ENCODE data around the gene IRF6.

GRCh38 chr1:209772126-209772525 lies 33.8 kb downstream of the IRF6 start:
- TF ChIP-seq, protein P1, sequence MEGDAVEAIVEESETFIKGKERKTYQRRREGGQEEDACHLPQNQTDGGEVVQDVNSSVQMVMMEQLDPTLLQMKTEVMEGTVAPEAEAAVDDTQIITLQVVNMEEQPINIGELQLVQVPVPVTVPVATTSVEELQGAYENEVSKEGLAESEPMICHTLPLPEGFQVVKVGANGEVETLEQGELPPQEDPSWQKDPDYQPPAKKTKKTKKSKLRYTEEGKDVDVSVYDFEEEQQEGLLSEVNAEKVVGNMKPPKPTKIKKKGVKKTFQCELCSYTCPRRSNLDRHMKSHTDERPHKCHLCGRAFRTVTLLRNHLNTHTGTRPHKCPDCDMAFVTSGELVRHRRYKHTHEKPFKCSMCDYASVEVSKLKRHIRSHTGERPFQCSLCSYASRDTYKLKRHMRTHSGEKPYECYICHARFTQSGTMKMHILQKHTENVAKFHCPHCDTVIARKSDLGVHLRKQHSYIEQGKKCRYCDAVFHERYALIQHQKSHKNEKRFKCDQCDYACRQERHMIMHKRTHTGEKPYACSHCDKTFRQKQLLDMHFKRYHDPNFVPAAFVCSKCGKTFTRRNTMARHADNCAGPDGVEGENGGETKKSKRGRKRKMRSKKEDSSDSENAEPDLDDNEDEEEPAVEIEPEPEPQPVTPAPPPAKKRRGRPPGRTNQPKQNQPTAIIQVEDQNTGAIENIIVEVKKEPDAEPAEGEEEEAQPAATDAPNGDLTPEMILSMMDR (IDR thresholded peaks at IDR 0.05; ENCODE audit: low read depth, low read length) = no peak
- TF ChIP-seq POLR2A (IDR thresholded peaks at IDR 0.05; ENCODE audit: extremely low read depth, insufficient read length) = no peak
- TF ChIP-seq, protein P2, sequence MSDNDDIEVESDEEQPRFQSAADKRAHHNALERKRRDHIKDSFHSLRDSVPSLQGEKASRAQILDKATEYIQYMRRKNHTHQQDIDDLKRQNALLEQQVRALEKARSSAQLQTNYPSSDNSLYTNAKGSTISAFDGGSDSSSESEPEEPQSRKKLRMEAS (IDR thresholded peaks at IDR 0.05; ENCODE audit: low read depth, low read length) = no peak

Data from NB4 (cell line).